ENCODE results near the gene WASHC3.

Gene WASHC3

GRCh38 chr12:101966496-101966895, 95.3 kb downstream of the WASHC3 start:
- no peak for DNase-seq

GRCh38 chr12:101963697-101964096, 98.1 kb downstream of the WASHC3 start:
- no peak for DNase-seq

All from NCI-H510A treated with DMSO at 0.1 percent for 48 hours (cell line).